B cell (primary cell): ENCODE results near the gene TMEM119. TPM values are rescaled to one million over a fixed set of nuclear protein-coding genes. Genes with fewer than 3 reads are reported as not detected.

ENCODE experiments used
- ATAC-seq: fragments of 200-7000 bp; cut with Tn5 transposase; one replicate; pipeline ENCODE4 v1.10.0; 2021; ENCODE audit warnings: low read depth, mild to moderate bottlenecking, moderate number of reproducible peaks, moderate library complexity
- CTCF ChIA-PET: fragments of 350-600 bp; sonication (Branson Sonifier 250); formaldehyde crosslinking; loops from one replicate; lab custom pipeline; 2021; ENCODE audit warnings: antibody characterized with exemption, inconsistent platforms; lab: Charles Lee
- POLR2A ChIA-PET: fragments of 350-600 bp; sonication (Branson Sonifier 250); formaldehyde crosslinking; loops from one replicate; lab custom pipeline; 2021; ENCODE audit warnings: antibody characterized with exemption; lab: Charles Lee
- DNase-seq: peaks from one replicate; pipeline ENCODE4 v3.0.0; 2013
- H2AFZ ChIP-seq: 2 replicates; pipeline ENCODE4 v1.6.1; 2012; ENCODE audit warnings: mild to moderate bottlenecking, low read depth, low read length; ENCODE audit not compliant: insufficient read depth, poor library complexity, severe bottlenecking
- H3K27ac ChIP-seq, 2 donors: 1 replicate in 1 of 2; 2 replicates in 1 of 2; pipeline ENCODE4 v1.5.1; 2012 to 2013; ENCODE audit warnings: low read length in 2 of 2, mild to moderate bottlenecking in 2 of 2, moderate library complexity in 1 of 2
- H3K27me3 ChIP-seq, 4 experiments: fragments of 200-600 bp in 1 of 4; sonication (generic) in 1 of 4; replicated peaks in 1 of 4; 1 replicate in 2 of 4; 2 replicates in 2 of 4; pipeline versions ENCODE4 v1.6.1 to v1.7.0; 2013 to 2016; ENCODE audit warnings: low read length in 3 of 4, mild to moderate bottlenecking in 2 of 4, mixed read lengths in 1 of 4, moderate library complexity in 1 of 4; ENCODE audit not compliant: insufficient read depth in 4 of 4, control insufficient read depth in 3 of 4; ENCODE audit errors: control extremely low read depth in 1 of 4
- H3K36me3 ChIP-seq, 2 experiments: replicated peaks in 1 of 2; 1 replicate in 1 of 2; 2 replicates in 1 of 2; pipeline versions ENCODE4 v1.6.1 to v1.7.1; 2013; ENCODE audit warnings: low read length in 1 of 2; ENCODE audit not compliant: insufficient read depth in 2 of 2, control insufficient read depth in 1 of 2; ENCODE audit errors: control extremely low read depth in 1 of 2, extremely low read depth in 1 of 2
- H3K4me1 ChIP-seq, 2 donors: fragments of 200-600 bp in 1 of 2; sonication (generic) in 1 of 2; 1 replicate in 1 of 2; 2 replicates in 1 of 2; pipeline versions ENCODE4 v1.5.1 to v1.6.1; 2013 to 2017; ENCODE audit warnings: low read length in 2 of 2; ENCODE audit not compliant: control insufficient read depth in 2 of 2, insufficient read depth in 2 of 2
- H3K4me2 ChIP-seq: replicated peaks from 2 replicates; pipeline ENCODE3; 2012; ENCODE audit warnings: mild to moderate bottlenecking, low read depth, low read length; ENCODE audit not compliant: poor library complexity, severe bottlenecking
- H3K4me3 ChIP-seq, 5 experiments: fragments of 200-600 bp in 1 of 5; sonication (generic) in 1 of 5; 1 replicate in 3 of 5; 2 replicates in 2 of 5; pipeline versions ENCODE4 v1.5.1 to v1.7.0; 2011 to 2016; ENCODE audit warnings: low read length in 4 of 5, mild to moderate bottlenecking in 4 of 5, low read depth in 2 of 5, control low read depth in 1 of 5, moderate library complexity in 1 of 5; ENCODE audit not compliant: insufficient read depth in 1 of 5; ENCODE audit errors: control extremely low read depth in 1 of 5, extremely low read depth in 1 of 5
- H3K79me2 ChIP-seq: fragments of 200-600 bp; sonication (generic); one replicate; pipeline ENCODE4 v1.6.0; 2016; ENCODE audit warnings: low read length; ENCODE audit not compliant: control insufficient read depth, insufficient read depth
- H3K9ac ChIP-seq: fragments of 200-600 bp; sonication (generic); 2 replicates; pipeline ENCODE4 v1.6.1; 2017; ENCODE audit warnings: mild to moderate bottlenecking, low read length, moderate library complexity
- H3K9me3 ChIP-seq, 3 donors: one replicate each; pipeline versions ENCODE4 v1.6.1 to v1.7.1; 2013; ENCODE audit warnings: low read length in 2 of 3; ENCODE audit not compliant: control insufficient read depth in 2 of 3, insufficient read depth in 1 of 3; ENCODE audit errors: control extremely low read depth in 1 of 3
- H4K20me1 ChIP-seq: 2 replicates; pipeline ENCODE4 v1.6.0; 2012; ENCODE audit warnings: mild to moderate bottlenecking, low read length; ENCODE audit not compliant: insufficient read depth, control insufficient read depth, poor library complexity, severe bottlenecking
- H3K27ac Mint-ChIP-seq: one replicate; pipeline ENCODE4 v1.8.0; 2021; ENCODE audit warnings: mixed read lengths
- H3K27me3 Mint-ChIP-seq: one replicate; pipeline ENCODE4 v1.8.0; 2021; ENCODE audit warnings: mixed read lengths
- H3K4me1 Mint-ChIP-seq: one replicate; pipeline ENCODE4 v1.8.0; 2021; ENCODE audit warnings: mixed read lengths
- H3K4me3 Mint-ChIP-seq: one replicate; pipeline ENCODE4 v1.8.0; 2021; ENCODE audit warnings: mixed read lengths
- H3K9me3 Mint-ChIP-seq: one replicate; pipeline ENCODE4 v1.8.0; 2022; ENCODE audit warnings: mixed read lengths; ENCODE audit not compliant: insufficient read depth
- CTCF ChIP-seq: fragments of 200-600 bp; IDR thresholded peaks from one replicate; pipeline ENCODE4 v1.8.0; 2022; ENCODE audit warnings: antibody characterized with exemption, mild to moderate bottlenecking
- EZH2 ChIP-seq: IDR thresholded peaks from 2 replicates; pipeline ENCODE4 v1.6.1; 2012; ENCODE audit warnings: borderline replicate concordance, low read depth, mild to moderate bottlenecking, moderate library complexity, low read length; ENCODE audit not compliant: insufficient read depth, poor library complexity, severe bottlenecking
- WGBS: methylation state at CpG from one replicate; pipeline ENCODE4 v1.1.5; 2013; ENCODE audit warnings: missing lambda C conversion rate; ENCODE audit not compliant: insufficient coverage; 5-methylcytosine and 5-hydroxymethylcytosine counted together
- intact Hi-C: fragments of 100-400 bp; cut with micrococcal nuclease; formaldehyde crosslinking; loops from one replicate; pipeline ENCODE4 v1.10.0; 2022
- polyA plus RNA-seq: library from polyadenylated mRNA; depleted of rRNA; stranded (reverse); fragments of >200 nt; gene quantifications from 2 replicates; pipeline ENCODE4 v1.2.3, GENCODE V29; 2012
- total RNA-seq, 2 donors: library from RNA; stranded (reverse); fragments of 120-200 nt in 1 of 2; gene quantifications; 1 replicate in 1 of 2; 2 replicates in 1 of 2; pipeline versions ENCODE4 v1.2.3 to v1.2.4, GENCODE V29; 2013 to 2022

TMEM119 gene
- total and polyA plus RNA-seq, 2 donors (not counting 1 experiment from before 2014, with no cell fraction given), result 0.25 TPM; not detected in 1

DNA sequence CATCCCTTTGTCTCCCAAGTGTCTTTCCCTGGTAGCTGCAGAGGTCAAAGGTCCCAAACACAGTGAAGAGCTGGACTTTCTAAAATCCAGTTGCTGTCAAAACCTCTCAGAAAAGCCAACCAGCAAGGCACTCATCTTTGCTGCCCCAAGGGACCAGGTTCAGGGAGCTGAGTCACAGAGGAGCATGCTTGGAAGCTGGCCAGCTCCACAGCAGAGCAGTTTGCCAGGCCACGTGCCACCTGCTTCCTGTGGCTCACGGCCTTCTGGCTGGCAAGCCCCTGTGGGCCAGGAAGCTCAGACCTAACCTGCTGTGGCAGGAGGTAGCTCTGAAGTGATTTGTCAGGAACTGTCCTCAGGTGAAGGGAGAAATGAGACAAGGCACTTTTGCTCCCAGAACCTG, 31.9 kb downstream of the TMEM119 start:
- Histone ChIP-seq H4K20me1 (no peaks in the 10 kb centered on the region), H2AFZ (no peak overlapping the region), H3K9me3 (no peaks in the 10 kb centered on the region), H3K27ac (peak overlapping the region in 1 of 2 donors; percentile 76), H3K4me1 (peaks cover 58 to 71% of the 10 kb centered on the region in 2 donors), H3K4me2 (no peak overlapping the region), H3K4me3 (no peak overlapping the region), H3K9ac (no peak overlapping the region), H3K27me3 (no peaks in the 10 kb centered on the region), H3K36me3 (peaks cover 19 to 56% of the 10 kb centered on the region in 2 experiments), H3K79me2 (peaks cover 24% of the 10 kb centered on the region)
- intact Hi-C loops, result no loop called here
- H3K27ac Mint-ChIP-seq, result peak overlapping the region; percentile 93
- DNase-seq, result peak; percentile 58
- ChIA-PET POLR2A (interaction anchor here (0.7 to 3.7 kb wide), 4 partner anchors 47 to 235 kb away, joined by 3 to 26 read pairs (median 8); no protein-coding TSS in a partner anchor), CTCF (interaction anchor here (1.0 to 19.8 kb wide), 6 partner anchors 52 to 385 kb away, joined by 4 to 424 read pairs (median 174); partner anchors contain the start of gene SELPLG)
- H3K4me3 Mint-ChIP-seq, result peak overlapping the region; percentile 26
- no peaks in the 10 kb centered on the region for H3K9me3 Mint-ChIP-seq
- H3K4me1 Mint-ChIP-seq, result peaks cover 80% of the 10 kb centered on the region
- TF ChIP-seq EZH2, result no peak
- TF ChIP-seq CTCF, result no peak
- peak; percentile 6 for ATAC-seq
- 0% methylated on average over 2 of the region's 2 CpGs for WGBS
- no peaks in the 10 kb centered on the region for H3K27me3 Mint-ChIP-seq

DNA sequence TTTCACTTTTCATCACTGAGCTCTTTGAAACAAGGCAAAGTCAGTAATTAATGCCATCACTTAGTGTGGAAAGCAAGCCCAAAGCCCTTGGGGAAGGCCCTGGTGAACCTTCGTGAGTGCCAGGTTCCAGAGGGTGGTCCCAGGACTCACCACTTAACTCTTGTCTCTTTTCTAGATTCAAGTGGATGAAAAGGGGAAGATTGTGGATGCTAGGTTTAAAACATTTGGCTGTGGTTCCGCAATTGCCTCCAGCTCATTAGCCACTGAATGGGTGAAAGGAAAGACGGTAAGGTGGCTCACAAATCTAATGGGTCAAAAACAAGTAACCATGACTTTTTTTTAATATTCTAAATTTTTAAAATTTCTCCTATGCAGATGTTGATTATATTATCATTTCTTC, 32.7 kb downstream of the TMEM119 start:
- POLR2A ChIA-PET, result interaction anchor here (0.5 to 1.1 kb wide), 2 partner anchors 53 to 67 kb away, joined by 3 to 6 read pairs; no protein-coding TSS in a partner anchor
- Mint-ChIP-seq H3K27me3 (no peaks in the 10 kb centered on the region), H3K27ac (no peak overlapping the region), H3K4me1 (peaks cover 79% of the 10 kb centered on the region), H3K9me3 (no peaks in the 10 kb centered on the region), H3K4me3 (no peak overlapping the region)
- TF ChIP-seq CTCF, result no peak
- Histone ChIP-seq H3K4me1 (peaks cover 57 to 67% of the 10 kb centered on the region in 2 donors), H3K4me2 (no peak overlapping the region), H3K4me3 (no peak overlapping the region), H3K27ac (peak overlapping the region in 1 of 2 donors; percentile 86), H3K9ac (no peak overlapping the region), H3K79me2 (peaks cover 32% of the 10 kb centered on the region), H4K20me1 (peaks cover 7% of the 10 kb centered on the region), H2AFZ (no peak overlapping the region), H3K9me3 (no peaks in the 10 kb centered on the region), H3K36me3 (peaks cover 19 to 56% of the 10 kb centered on the region in 2 experiments), H3K27me3 (no peaks in the 10 kb centered on the region)
- no peak for DNase-seq
- CTCF ChIA-PET, result interaction anchor here (0.6 to 19.8 kb wide), 14 partner anchors 10 to 527 kb away, joined by 3 to 424 read pairs (median 6); partner anchors contain the start of gene SELPLG
- no peak for ATAC-seq
- WGBS, result 75% methylated on average over 1 of the region's 3 CpGs
- intact Hi-C loops, result no loop called here
